Upper lobe of left lung (tissue), 4 donors: ENCODE measurements around the gene PAGE2.

Experiments
- CTCF ChIP-seq, 6 experiments: fragments of 450-650 bp in 4 of 6; fragments of 200-600 bp in 2 of 6; sonication (generic) in 2 of 6; IDR thresholded peaks; one replicate each; pipeline ENCODE4 v1.5.1; 2016 to 2019; ENCODE audit warnings: antibody characterized with exemption in 6 of 6
- EP300 ChIP-seq, 4 donors: sonication (generic); formaldehyde crosslinking; IDR thresholded peaks; one replicate each; pipeline ENCODE4 v1.5.1; 2017; ENCODE audit warnings: antibody characterized with exemption in 4 of 4, control low read depth in 2 of 4
- POLR2A ChIP-seq, 4 donors: fragments of 450-650 bp; IDR thresholded peaks; one replicate each; pipeline ENCODE4 v1.5.1; 2016 to 2017; ENCODE audit warnings: antibody characterized with exemption in 4 of 4, mild to moderate bottlenecking in 2 of 4

DNA sequence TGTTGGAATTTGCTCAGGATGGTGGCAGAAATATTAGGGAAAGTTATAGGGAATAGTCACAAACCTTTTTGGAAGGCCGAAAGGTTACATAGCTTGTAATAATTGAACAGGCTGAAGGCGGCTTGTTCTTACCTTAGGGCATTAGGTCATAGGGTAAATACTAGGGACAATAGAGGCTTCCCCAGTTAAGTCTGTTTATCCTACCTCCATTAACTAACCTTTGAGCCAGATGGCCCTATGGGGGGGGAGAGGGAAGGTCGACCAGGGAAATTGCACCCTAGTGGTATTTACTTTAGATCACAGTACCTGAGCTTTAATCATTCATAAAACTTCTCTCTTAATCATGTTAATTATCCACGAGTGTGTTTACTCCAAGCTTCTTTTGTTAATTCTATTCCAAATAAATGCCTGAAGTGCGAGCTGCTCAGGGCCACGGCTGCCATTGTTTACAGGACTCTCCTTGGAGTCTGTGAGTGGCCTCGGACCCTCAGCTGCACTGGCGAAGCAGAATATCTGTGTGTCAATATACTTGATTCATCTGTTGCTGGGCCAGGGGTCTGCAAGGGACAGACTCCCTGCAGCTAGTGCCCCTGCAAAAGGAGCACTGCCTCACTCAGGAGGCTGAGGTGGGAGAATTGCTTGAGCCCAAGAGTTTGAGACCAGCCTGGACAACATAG, 22.9 kb downstream of the PAGE2 start:
- TF ChIP-seq CTCF (IDR thresholded peaks at IDR 0.05) (no peak), POLR2A (IDR thresholded peaks at IDR 0.05) (no peak), EP300 (IDR thresholded peaks at IDR 0.05) (no peak)
